GM23338 (cell line): Measurements from ENCODE around the gene DIAPH1. TPM values are rescaled to one million over a fixed set of nuclear protein-coding genes. Genes with fewer than 3 reads are reported as not detected.

Experiments used
- ATAC-seq: fragments of 200-7000 bp; cut with Tn5 transposase; 3 replicates; pipeline ENCODE4 v1.9.1; 2020
- DNase-seq: peaks from one replicate; pipeline ENCODE4 v3.0.0-alpha.2; 2015; ENCODE audit warnings: low spot score
- H2AFZ ChIP-seq: fragments of 200-600 bp; sonication (generic); 2 replicates; pipeline ENCODE4 v1.8.0; 2016; ENCODE audit warnings: antibody characterized with exemption, mild to moderate bottlenecking, moderate library complexity
- H3F3A ChIP-seq: fragments of 200-600 bp; sonication (generic); replicated peaks from 2 replicates; pipeline ENCODE4 v1.8.0; 2017; ENCODE audit warnings: antibody characterized with exemption, mixed run types, low read depth
- H3K27ac ChIP-seq: fragments of 200-600 bp; sonication (generic); 2 replicates; pipeline ENCODE4 v1.6.1; 2016; ENCODE audit warnings: low read depth
- H3K27me3 ChIP-seq: fragments of 200-600 bp; sonication (generic); 2 replicates; pipeline ENCODE4 v1.8.0; 2016; ENCODE audit warnings: mild to moderate bottlenecking, mixed run types, moderate library complexity; ENCODE audit not compliant: insufficient read depth
- H3K36me3 ChIP-seq: fragments of 200-600 bp; sonication (generic); 2 replicates; pipeline ENCODE4 v1.8.0; 2016; ENCODE audit warnings: mild to moderate bottlenecking; ENCODE audit not compliant: insufficient read depth
- H3K4me1 ChIP-seq: fragments of 200-600 bp; sonication (generic); 2 replicates; pipeline ENCODE4 v1.8.0; 2016; ENCODE audit warnings: mild to moderate bottlenecking, moderate library complexity; ENCODE audit not compliant: insufficient read depth
- H3K4me2 ChIP-seq: fragments of 200-600 bp; sonication (generic); 2 replicates; pipeline ENCODE4 v1.7.1; 2017; ENCODE audit warnings: mixed run types
- H3K4me3 ChIP-seq: fragments of 200-600 bp; sonication (generic); 2 replicates; pipeline ENCODE4 v1.6.1; 2016; ENCODE audit warnings: mixed run types
- H3K79me2 ChIP-seq: fragments of 200-600 bp; sonication (generic); replicated peaks from 2 replicates; pipeline ENCODE4 v1.8.0; 2017; ENCODE audit warnings: mild to moderate bottlenecking; ENCODE audit not compliant: insufficient read depth
- H3K9me2 ChIP-seq: fragments of 200-600 bp; sonication (generic); 2 replicates; pipeline ENCODE4 v1.8.0; 2017; ENCODE audit not compliant: insufficient read depth
- H4K20me1 ChIP-seq: fragments of 200-600 bp; sonication (generic); replicated peaks from 2 replicates; pipeline ENCODE4 v1.8.0; 2017; ENCODE audit warnings: mild to moderate bottlenecking; ENCODE audit not compliant: insufficient read depth
- H3K27ac Mint-ChIP-seq: 2 replicates; pipeline ENCODE4 v1.8.0; 2020; ENCODE audit warnings: inconsistent platforms, mild to moderate bottlenecking, moderate library complexity, mixed read lengths
- H3K27me3 Mint-ChIP-seq: 3 replicates; pipeline ENCODE4 v1.8.0; 2022; ENCODE audit warnings: low read depth, mild to moderate bottlenecking, moderate library complexity, mixed read lengths, inconsistent platforms; ENCODE audit not compliant: insufficient read depth, poor library complexity
- H3K36me3 Mint-ChIP-seq: 3 replicates; pipeline ENCODE4 v1.8.0; 2021; ENCODE audit warnings: low read depth, mild to moderate bottlenecking, inconsistent platforms, moderate library complexity, mixed read lengths
- H3K4me1 Mint-ChIP-seq: 3 replicates; pipeline ENCODE4 v1.8.0; 2020; ENCODE audit warnings: mild to moderate bottlenecking, inconsistent platforms, mixed read lengths
- H3K4me3 Mint-ChIP-seq: 3 replicates; pipeline ENCODE4 v1.8.0; 2021; ENCODE audit warnings: moderate library complexity, mild to moderate bottlenecking, inconsistent platforms, mixed read lengths
- H3K9me3 Mint-ChIP-seq: 3 replicates; pipeline ENCODE4 v1.8.0; 2020; ENCODE audit warnings: moderate library complexity, mild to moderate bottlenecking, inconsistent platforms, mixed read lengths
- CREB1 ChIP-seq: fragments of 250-450 bp; sonication (Bioruptor Pico); IDR thresholded peaks from 2 replicates; pipeline ENCODE4 v1.5.0; 2020; ENCODE audit warnings: low read depth, mild to moderate bottlenecking, moderate library complexity
- EZH2 ChIP-seq: fragments of 200-600 bp; sonication (generic); IDR thresholded peaks from one replicate; pipeline ENCODE4 v1.8.0; 2017; ENCODE audit warnings: antibody characterized with exemption, mild to moderate bottlenecking, low read depth; ENCODE audit not compliant: unreplicated experiment
- EZH2phosphoT487 ChIP-seq: fragments of 200-600 bp; sonication (generic); IDR thresholded peaks from one replicate; pipeline ENCODE4 v1.8.1; 2018; ENCODE audit warnings: antibody characterized with exemption; ENCODE audit not compliant: unreplicated experiment
- JUNB ChIP-seq: IDR thresholded peaks from one replicate; pipeline ENCODE4 v1.6.1; 2016; ENCODE audit warnings: antibody characterized with exemption; ENCODE audit not compliant: unreplicated experiment
- NANOG ChIP-seq: IDR thresholded peaks from 2 replicates; pipeline ENCODE4 v1.6.1; 2016; ENCODE audit warnings: antibody characterized with exemption, borderline replicate concordance
- POLR2AphosphoS5 ChIP-seq: IDR thresholded peaks from 2 replicates; pipeline ENCODE4 v1.6.1; 2016; ENCODE audit warnings: antibody characterized with exemption, low read depth
- STAT1 ChIP-seq: IDR thresholded peaks from one replicate; pipeline ENCODE4 v1.6.1; 2016; ENCODE audit warnings: antibody characterized with exemption; ENCODE audit not compliant: unreplicated experiment
- ZNF114 ChIP-seq: fragments of 250-450 bp; sonication (Bioruptor Pico); IDR thresholded peaks from 2 replicates; pipeline ENCODE4 v1.5.0; 2020; ENCODE audit warnings: mild to moderate bottlenecking, moderate library complexity
- ZNF331 ChIP-seq: fragments of 250-450 bp; sonication (Bioruptor Pico); IDR thresholded peaks from 2 replicates; pipeline ENCODE4 v1.5.0; 2020; ENCODE audit warnings: low read depth, mild to moderate bottlenecking, moderate library complexity
- polyA plus RNA-seq: library from polyadenylated mRNA; unstranded; fragments of >200 nt; fragmentation: Nextera tagmentation; extraction: Ambion mirVana; gene quantifications from 2 replicates; pipeline ENCODE4 v1.2.1, GENCODE V29; 2016
- total RNA-seq: library from RNA; depleted of rRNA; stranded (reverse); fragments of >200 nt; shearing (Covaris generic); gene quantifications from 2 replicates; pipeline ENCODE4 v1.2.3, GENCODE V29; 2014
- TF ChIP-seq, protein P1 (sequence below), 2 experiments: fragments of 200-600 bp in 1 of 2; sonication (generic) in 1 of 2; conservative IDR thresholded peaks; 2 replicates each; pipeline versions ENCODE4 v1.5.1 to v1.6.1; 2016 to 2017; ENCODE audit warnings: antibody characterized with exemption in 2 of 2, low read depth in 2 of 2, mild to moderate bottlenecking in 2 of 2, moderate library complexity in 1 of 2
- TF ChIP-seq, protein P2 (sequence below): fragments of 250-450 bp; sonication (Bioruptor Pico); IDR thresholded peaks from 2 replicates; pipeline ENCODE4 v1.5.0; 2020; ENCODE audit warnings: mild to moderate bottlenecking, moderate library complexity
- TF ChIP-seq, protein P3 (sequence below): IDR thresholded peaks from one replicate; pipeline ENCODE4 v1.6.1; 2018; ENCODE audit warnings: antibody characterized with exemption; ENCODE audit not compliant: unreplicated experiment
- TF ChIP-seq, protein P4 (sequence below): IDR thresholded peaks from 2 replicates; pipeline ENCODE4 v1.6.1; 2016; ENCODE audit warnings: antibody characterized with exemption

The DIAPH1 gene
- total and polyA plus RNA-seq, 2 experiments from 2014 or later = 42.9 to 104 TPM

DNA sequence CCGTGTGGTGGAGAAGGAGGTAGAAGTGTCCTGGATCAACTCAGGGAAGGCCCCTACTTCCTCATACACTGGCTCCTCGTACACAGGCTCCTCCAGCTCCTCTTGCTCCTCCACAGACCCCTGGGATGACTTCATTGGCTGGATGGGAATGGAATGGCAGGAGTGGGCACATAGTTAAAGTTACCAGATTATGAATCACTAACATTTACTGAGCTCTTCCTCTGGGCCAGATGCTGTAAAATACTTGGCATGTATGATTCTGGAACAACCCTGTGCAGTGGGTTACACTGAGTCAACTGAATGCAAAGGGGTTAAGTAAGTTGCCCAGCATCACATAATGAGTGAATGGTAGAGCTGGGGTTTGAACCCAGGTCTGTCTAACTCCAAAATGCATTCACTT is 35.5 kb upstream of the DIAPH1 start:
- no peak for ATAC-seq
- no peak for DNase-seq

More for the DNA sequence above, 35.5 kb upstream of the DIAPH1 start:
- Mint-ChIP-seq H3K27me3 (peaks cover 10% of the 10 kb centered on the region), H3K36me3 (peaks cover 55% of the 10 kb centered on the region), H3K4me1 (peaks cover 25% of the 10 kb centered on the region), H3K27ac (no peak overlapping the region), H3K4me3 (no peak overlapping the region), H3K9me3 (no peaks in the 10 kb centered on the region)
- no peaks in the 10 kb centered on the region for H3K27me3 ChIP-seq
- H3K27ac ChIP-seq = no peak overlapping the region
- TF ChIP-seq, protein P1, sequence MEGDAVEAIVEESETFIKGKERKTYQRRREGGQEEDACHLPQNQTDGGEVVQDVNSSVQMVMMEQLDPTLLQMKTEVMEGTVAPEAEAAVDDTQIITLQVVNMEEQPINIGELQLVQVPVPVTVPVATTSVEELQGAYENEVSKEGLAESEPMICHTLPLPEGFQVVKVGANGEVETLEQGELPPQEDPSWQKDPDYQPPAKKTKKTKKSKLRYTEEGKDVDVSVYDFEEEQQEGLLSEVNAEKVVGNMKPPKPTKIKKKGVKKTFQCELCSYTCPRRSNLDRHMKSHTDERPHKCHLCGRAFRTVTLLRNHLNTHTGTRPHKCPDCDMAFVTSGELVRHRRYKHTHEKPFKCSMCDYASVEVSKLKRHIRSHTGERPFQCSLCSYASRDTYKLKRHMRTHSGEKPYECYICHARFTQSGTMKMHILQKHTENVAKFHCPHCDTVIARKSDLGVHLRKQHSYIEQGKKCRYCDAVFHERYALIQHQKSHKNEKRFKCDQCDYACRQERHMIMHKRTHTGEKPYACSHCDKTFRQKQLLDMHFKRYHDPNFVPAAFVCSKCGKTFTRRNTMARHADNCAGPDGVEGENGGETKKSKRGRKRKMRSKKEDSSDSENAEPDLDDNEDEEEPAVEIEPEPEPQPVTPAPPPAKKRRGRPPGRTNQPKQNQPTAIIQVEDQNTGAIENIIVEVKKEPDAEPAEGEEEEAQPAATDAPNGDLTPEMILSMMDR (conservative IDR thresholded peaks at IDR 0.05; ENCODE audit: low read depth in 2 of 2) = no peak
- TF ChIP-seq, protein P2, sequence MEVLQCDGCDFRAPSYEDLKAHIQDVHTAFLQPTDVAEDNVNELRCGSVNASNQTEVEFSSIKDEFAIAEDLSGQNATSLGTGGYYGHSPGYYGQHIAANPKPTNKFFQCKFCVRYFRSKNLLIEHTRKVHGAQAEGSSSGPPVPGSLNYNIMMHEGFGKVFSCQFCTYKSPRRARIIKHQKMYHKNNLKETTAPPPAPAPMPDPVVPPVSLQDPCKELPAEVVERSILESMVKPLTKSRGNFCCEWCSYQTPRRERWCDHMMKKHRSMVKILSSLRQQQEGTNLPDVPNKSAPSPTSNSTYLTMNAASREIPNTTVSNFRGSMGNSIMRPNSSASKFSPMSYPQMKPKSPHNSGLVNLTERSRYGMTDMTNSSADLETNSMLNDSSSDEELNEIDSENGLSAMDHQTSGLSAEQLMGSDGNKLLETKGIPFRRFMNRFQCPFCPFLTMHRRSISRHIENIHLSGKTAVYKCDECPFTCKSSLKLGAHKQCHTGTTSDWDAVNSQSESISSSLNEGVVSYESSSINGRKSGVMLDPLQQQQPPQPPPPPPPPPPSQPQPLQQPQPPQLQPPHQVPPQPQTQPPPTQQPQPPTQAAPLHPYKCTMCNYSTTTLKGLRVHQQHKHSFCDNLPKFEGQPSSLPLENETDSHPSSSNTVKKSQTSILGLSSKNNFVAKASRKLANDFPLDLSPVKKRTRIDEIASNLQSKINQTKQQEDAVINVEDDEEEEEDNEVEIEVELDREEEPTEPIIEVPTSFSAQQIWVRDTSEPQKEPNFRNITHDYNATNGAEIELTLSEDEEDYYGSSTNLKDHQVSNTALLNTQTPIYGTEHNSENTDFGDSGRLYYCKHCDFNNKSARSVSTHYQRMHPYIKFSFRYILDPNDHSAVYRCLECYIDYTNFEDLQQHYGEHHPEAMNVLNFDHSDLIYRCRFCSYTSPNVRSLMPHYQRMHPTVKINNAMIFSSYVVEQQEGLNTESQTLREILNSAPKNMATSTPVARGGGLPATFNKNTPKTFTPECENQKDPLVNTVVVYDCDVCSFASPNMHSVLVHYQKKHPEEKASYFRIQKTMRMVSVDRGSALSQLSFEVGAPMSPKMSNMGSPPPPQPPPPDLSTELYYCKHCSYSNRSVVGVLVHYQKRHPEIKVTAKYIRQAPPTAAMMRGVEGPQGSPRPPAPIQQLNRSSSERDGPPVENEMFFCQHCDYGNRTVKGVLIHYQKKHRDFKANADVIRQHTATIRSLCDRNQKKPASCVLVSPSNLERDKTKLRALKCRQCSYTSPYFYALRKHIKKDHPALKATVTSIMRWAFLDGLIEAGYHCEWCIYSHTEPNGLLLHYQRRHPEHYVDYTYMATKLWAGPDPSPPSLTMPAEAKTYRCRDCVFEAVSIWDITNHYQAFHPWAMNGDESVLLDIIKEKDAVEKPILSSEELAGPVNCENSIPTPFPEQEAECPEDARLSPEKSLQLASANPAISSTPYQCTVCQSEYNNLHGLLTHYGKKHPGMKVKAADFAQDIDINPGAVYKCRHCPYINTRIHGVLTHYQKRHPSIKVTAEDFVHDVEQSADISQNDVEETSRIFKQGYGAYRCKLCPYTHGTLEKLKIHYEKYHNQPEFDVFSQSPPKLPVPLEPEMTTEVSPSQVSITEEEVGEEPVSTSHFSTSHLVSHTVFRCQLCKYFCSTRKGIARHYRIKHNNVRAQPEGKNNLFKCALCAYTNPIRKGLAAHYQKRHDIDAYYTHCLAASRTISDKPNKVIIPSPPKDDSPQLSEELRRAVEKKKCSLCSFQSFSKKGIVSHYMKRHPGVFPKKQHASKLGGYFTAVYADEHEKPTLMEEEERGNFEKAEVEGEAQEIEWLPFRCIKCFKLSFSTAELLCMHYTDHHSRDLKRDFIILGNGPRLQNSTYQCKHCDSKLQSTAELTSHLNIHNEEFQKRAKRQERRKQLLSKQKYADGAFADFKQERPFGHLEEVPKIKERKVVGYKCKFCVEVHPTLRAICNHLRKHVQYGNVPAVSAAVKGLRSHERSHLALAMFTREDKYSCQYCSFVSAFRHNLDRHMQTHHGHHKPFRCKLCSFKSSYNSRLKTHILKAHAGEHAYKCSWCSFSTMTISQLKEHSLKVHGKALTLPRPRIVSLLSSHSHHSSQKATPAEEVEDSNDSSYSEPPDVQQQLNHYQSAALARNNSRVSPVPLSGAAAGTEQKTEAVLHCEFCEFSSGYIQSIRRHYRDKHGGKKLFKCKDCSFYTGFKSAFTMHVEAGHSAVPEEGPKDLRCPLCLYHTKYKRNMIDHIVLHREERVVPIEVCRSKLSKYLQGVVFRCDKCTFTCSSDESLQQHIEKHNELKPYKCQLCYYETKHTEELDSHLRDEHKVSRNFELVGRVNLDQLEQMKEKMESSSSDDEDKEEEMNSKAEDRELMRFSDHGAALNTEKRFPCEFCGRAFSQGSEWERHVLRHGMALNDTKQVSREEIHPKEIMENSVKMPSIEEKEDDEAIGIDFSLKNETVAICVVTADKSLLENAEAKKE (CRISPR knock-in tag) = no peak
- TF ChIP-seq EZH2phosphoT487 (no peak), JUNB (no peak), ZNF114 (CRISPR knock-in tag) (no peak), CREB1 (no peak), NANOG (no peak), STAT1 (no peak), ZNF331 (no peak), POLR2AphosphoS5 (no peak), EZH2 (no peak)
- TF ChIP-seq, protein P3, sequence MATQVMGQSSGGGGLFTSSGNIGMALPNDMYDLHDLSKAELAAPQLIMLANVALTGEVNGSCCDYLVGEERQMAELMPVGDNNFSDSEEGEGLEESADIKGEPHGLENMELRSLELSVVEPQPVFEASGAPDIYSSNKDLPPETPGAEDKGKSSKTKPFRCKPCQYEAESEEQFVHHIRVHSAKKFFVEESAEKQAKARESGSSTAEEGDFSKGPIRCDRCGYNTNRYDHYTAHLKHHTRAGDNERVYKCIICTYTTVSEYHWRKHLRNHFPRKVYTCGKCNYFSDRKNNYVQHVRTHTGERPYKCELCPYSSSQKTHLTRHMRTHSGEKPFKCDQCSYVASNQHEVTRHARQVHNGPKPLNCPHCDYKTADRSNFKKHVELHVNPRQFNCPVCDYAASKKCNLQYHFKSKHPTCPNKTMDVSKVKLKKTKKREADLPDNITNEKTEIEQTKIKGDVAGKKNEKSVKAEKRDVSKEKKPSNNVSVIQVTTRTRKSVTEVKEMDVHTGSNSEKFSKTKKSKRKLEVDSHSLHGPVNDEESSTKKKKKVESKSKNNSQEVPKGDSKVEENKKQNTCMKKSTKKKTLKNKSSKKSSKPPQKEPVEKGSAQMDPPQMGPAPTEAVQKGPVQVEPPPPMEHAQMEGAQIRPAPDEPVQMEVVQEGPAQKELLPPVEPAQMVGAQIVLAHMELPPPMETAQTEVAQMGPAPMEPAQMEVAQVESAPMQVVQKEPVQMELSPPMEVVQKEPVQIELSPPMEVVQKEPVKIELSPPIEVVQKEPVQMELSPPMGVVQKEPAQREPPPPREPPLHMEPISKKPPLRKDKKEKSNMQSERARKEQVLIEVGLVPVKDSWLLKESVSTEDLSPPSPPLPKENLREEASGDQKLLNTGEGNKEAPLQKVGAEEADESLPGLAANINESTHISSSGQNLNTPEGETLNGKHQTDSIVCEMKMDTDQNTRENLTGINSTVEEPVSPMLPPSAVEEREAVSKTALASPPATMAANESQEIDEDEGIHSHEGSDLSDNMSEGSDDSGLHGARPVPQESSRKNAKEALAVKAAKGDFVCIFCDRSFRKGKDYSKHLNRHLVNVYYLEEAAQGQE = no peak
- TF ChIP-seq, protein P4, sequence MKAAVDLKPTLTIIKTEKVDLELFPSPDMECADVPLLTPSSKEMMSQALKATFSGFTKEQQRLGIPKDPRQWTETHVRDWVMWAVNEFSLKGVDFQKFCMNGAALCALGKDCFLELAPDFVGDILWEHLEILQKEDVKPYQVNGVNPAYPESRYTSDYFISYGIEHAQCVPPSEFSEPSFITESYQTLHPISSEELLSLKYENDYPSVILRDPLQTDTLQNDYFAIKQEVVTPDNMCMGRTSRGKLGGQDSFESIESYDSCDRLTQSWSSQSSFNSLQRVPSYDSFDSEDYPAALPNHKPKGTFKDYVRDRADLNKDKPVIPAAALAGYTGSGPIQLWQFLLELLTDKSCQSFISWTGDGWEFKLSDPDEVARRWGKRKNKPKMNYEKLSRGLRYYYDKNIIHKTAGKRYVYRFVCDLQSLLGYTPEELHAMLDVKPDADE = no peak
- H4K20me1 ChIP-seq = no peaks in the 10 kb centered on the region; the same call in 1 of the 2 replicates
- H3F3A ChIP-seq = peaks cover 12% of the 10 kb centered on the region
- no peak overlapping the region for H2AFZ ChIP-seq
- H3K36me3 ChIP-seq = peaks cover 7% of the 10 kb centered on the region
- H3K4me3 ChIP-seq = no peak overlapping the region
- H3K4me2 ChIP-seq = no peak overlapping the region
- no peaks in the 10 kb centered on the region for H3K9me2 ChIP-seq
- H3K79me2 ChIP-seq = no peaks in the 10 kb centered on the region
- peaks cover 19% of the 10 kb centered on the region for H3K4me1 ChIP-seq
